ENCODE data around the gene ZFHX3. TPM values are rescaled to one million over a fixed set of nuclear protein-coding genes. Genes with fewer than 3 reads are reported as not detected.

ZFHX3 gene
- total RNA-seq, 1 donor from 2014 or later = 14.2 TPM

DNA sequence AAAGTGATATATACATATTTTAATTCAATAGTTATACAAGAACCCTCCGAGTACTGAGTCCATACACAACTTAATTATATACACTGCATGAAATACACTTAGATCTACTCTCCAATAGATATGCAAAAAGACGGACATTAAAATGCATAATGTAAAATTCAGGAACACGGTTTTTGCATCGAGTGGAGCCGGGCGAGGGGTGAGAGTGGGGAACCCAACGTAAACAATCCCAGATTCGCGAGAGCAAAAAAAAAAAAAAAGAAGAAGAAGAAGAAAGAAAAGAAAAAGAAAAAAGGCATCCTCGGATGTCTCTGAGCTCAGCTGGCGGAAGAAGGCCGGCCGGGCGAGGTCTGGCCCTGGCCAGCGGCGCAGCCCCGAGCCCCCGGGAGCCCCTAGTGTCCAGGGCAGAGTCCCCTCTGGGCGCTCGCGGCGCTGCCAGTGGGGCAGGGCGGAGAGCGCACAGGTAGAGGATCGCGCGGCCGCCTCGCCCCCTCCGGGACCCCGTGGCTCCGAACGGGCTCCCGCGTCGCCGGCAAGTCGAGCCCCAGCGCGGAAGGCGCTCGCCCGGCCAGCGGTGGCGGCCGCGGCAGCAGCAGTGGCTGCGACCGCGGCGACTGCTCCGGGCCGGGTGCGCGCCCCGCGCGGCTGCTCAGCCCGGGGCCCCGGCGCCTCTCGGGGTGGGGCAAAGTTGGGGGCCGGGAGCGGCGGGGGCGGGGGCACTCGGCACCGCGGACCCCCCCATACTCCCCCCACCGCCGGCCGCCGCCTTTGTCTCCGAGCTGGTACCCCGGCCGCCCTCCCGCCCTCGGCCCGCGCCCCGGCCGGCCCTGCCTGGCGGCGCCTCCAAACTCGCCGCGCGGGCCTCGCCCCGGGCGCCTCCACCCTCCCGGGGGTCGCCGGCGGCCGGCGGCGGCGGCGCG, 9.6 kb upstream of the ZFHX3 start:
- no peak for DNase-seq (ENCODE audit: low read depth)

DNA sequence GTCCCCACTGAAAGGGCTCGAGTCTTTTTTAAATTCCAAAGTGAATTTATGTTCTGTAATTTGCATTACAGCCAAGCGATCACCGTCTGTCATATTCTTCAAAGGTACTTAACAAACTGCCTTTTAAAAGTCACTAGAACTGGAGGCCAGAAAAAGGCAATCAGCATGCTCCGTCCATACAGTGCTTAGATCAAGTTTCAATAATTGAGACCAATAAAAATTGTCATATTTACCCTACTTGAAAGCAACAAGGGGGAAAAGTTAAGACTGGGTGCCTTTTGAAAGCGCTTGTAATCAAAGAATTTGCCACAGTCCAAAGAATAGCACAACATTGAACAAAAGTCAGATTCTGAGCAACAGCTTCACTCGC, 9.0 kb upstream of the ZFHX3 start:
- peak; percentile 11 for DNase-seq (ENCODE audit: low read depth)

DNA sequence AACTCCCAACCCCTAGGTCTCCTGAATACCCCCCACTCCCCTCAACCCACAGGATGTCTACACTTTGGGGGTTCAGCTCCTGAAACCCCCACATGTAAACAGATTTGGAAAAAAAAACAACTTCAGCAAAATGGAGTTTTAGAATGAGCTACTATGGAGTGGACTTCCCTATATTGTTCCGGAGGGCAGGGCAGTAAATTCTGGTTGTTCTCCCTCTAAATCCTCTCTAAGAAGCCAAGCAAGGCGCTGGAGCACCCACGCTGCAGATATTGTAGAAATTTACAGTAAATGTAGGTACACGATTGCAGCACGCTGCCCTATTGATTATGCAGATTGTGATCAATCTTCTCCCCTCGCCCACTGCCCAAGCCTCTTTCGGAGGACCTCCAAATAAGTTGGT, 8.5 kb upstream of the ZFHX3 start:
- DNase-seq (ENCODE audit: low read depth) = no peak

DNA sequence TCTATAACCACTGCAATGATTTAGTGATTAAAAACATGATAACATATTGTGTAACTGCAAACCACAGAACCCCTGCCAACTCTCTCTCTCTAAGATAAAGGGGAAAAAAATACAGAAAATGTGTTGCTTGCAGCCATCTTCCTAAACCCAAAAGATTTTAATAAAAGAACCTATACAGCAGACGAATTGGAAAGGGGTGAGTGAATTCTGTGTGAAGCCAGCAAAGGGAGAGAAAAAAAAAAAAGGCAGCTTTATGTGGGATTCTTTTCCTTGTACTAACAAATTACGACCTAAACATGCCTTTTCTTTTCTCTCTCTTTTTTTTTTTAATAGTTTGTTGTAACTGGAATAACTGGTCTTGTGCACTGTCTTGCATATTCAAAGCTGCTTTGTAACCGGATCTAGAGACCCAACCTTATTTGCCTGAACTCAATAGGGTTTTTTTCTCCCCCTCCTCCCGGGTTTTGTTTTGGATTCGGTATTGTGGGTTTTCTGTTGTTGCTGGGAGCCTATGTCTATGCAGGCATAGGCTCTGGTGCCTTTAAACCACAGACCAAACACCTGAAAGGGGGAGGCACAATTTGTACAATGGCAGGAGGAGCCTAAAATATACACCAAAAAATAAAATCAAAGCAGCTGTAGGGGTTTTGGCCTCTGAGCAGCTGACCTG, 7.0 kb upstream of the ZFHX3 start:
- DNase-seq (ENCODE audit: low read depth) = peak; percentile 66

DNA sequence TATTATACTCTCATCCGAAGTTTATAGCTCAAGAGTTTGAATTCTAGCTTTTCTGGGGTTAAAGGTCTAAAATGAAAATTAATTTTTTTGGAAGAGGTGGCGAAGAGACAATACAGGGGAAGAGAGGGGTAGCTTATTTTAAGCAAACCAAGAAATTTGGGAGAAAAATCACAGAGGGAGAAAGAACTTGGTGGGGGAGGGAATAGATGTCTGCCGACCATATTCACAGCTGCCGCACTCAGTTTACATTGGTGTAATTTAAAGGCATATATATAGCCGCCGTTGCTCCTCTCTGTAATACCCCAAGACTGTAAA, 6.5 kb upstream of the ZFHX3 start:
- DNase-seq (ENCODE audit: low read depth) = no peak

DNA sequence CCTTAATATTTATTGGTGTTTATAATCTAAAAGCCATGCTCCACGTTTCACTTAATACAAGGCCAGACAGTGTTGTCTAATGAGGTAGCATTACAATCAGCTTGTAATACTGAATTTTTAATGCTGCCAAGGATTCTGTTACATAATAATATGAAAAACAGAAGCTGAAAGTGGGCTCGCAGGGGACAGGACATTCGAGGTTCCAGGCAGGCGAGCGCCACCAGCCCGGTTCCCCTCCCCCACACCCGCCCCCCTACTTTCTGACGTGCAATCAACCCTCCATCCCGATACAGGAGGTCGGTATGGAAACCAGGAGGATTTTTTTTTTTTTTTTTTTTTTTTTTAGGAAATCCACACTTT, 6.2 kb upstream of the ZFHX3 start:
- no peak for DNase-seq (ENCODE audit: low read depth)

DNA sequence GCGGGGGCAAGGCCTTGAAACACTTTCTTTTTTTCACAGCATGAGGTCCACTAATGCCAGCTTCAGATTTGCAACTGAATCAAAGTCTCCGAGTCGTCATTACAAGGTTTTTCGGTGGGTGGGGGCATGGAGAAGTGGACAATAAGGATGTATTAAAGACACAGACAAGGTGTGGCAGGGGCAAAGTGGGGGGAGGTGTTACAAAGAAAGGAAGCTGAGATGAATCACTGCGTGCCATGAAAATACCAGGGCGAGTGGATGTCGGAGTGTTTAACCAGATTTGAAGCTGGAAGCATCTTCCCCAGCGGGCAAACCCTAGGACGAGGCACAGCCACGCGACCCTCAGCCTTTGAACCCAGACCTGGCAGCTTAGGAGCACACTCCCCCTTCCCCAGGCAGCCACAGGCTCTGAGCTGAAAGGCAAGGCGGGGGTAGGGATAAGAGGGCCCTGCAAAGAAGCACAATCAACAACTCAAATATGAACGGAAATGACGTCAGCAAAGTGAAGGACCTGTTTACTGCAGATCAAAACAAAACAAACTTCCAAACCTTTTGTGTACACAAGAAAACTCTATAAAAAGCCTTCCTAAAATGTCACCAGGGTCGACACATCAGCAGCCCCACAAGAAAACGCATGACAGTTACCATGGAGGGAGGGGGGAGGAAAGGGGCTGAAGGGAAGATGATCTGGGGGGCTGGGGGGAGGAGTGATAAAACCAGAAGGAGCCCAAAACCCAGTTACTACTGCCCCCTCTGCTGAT, 5.6 kb upstream of the ZFHX3 start:
- peak; percentile 74 for DNase-seq (ENCODE audit: low read depth)

DNA sequence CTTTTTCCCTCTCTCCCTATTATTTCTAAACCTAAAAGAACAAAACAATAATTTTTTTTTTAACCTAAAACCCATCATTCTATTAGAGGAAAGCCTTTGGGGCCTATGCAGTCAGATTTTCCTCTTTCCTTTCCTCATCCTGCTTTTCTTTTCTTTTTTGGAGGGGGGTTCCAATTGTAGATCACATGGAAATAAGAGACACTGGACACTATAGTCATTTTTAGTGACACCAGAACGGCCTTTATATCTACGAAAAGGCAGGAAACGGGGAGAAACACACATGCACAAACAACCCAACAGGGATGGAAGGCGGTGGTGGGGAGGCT, 5.1 kb upstream of the ZFHX3 start:
- no peak for DNase-seq (ENCODE audit: low read depth)

DNA sequence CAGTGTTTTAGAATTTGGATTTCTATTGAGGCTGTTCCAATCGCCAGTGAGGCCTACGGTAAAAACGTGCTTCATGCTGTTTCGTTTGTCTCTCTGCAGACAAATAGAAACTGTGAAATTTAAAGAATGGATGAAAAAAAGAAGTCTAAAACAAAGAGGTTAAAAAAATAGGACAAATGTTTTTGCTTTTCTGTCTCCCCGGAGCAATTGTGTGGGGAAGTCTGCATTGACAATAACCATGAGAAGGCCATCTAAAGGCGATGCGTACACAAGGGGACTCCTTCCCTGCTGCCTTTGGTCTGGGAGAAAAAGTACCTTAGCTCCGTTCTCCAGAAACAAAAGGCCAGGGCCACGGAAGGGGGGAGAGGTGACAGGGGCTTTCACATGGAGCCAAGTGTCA, 4.6 kb upstream of the ZFHX3 start:
- DNase-seq (ENCODE audit: low read depth) = no peak

DNA sequence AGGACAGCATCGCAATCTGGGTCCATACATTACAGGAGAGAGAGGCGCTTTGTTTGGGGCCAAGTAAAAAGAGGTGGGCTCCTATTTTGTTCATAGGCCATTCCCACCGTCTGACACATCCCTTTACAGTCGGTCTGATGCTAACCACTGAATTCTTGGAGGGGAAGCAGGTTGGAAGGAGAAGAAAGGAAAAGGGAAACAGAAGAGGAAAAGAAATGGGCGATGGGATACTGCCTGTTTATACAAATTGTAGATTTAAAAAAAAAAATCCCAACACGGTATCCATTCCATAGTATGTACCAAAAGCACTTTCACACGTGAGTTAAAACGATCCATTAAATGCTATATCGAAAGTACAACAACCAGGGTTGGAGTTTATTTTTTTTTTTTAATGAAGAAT, 4.0 kb upstream of the ZFHX3 start:
- no peak for DNase-seq (ENCODE audit: low read depth)

DNA sequence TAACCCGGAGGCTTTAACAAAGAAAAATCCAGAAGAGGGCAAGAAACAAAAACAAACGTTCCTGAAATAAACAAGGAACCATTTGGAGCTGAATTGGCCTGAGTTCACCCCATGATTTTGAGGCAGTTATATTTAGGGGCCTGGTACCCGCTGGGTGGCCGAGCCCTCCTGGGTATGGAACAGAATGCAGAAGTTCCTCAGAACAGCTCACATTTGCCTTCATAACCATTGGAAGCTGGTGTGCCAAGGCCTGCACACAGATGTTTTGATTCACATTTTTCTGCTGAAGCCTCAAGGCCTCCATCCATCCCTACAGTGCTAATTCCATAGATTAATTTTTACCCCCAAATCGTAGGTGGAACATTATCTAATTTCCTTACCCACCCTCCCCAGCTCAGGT, 3.3 kb upstream of the ZFHX3 start:
- no peak for DNase-seq (ENCODE audit: low read depth)

DNA sequence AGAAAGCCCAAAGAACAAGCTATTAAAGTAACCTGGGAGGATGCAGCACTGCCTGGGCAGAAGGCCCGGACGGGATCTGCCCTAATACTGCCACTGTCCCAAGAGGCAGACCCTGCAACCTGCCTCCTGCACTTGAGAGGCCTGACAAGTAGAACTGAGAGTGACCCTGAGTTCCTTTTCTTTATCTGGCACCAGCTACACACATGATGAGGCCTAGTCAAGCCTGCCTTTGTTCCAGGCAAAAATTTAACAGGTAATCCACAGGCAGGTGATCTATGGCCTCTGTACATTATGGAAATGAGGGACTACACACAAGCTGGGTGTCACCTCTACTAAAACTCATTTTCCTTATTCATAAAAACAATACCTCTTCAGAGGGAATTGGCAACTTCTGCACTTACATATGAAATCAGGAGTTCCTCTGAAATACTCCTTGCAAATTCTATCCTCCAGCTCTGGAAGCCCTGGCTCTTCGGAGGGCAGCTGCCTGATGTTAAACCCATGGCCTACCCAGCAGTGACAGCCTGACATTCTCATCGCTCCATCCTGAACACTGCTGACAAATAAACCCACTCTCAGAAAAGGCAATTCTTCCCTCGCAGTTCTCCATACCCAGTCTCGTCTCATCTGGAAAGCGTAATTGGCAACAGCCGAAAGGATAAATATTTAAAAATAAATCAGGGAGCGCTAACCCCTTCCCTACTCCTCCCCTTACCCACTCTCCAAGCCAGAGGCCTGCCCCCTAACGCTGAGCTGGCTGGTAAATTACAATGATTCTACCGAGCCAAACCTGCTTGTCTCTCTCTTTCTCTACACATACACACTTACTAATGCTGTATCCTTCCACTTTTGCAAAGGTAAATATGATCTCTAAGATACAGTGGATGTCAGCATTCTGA, 2.5 kb upstream of the ZFHX3 start:
- no peak for DNase-seq (ENCODE audit: low read depth)

DNA sequence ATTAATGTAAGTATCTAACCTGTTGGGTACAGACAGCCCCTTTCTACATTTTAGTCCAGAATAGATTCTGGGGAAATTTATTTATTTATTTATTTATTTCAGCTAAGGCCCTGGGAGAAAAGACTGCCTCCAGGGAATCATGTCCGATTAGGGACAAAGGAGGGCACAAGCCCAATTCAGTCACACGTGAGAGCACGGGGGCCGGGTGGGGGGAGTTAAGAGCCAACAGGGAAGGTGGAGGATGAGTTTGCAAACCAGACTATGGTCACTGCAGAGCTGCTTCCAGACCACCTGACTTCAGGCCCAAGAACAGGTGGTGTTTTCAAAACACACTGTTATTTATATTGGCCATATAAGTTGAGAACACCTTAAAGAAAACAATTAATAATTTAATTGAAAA, 1.6 kb upstream of the ZFHX3 start:
- no peak for DNase-seq (ENCODE audit: low read depth)

DNA sequence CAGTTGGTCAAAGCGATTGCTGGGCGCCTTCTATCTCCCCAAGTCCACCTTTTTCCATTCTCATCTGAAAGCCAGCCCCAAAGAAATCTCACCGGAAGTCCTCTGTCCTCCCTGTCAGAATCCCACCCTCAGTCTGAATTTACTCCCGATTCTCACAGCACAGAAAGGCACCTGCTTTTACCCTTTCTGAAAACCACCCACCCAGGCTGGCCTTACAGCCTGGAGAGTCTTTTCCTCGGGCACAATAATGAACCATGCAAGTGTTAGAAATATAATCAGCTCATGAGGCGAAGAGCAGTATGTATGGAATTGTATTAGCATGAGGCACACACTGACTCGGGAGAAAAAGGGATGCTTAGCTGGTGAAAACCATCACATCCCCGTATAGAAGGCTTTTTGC, 1.2 kb upstream of the ZFHX3 start:
- no peak for DNase-seq (ENCODE audit: low read depth)

DNA sequence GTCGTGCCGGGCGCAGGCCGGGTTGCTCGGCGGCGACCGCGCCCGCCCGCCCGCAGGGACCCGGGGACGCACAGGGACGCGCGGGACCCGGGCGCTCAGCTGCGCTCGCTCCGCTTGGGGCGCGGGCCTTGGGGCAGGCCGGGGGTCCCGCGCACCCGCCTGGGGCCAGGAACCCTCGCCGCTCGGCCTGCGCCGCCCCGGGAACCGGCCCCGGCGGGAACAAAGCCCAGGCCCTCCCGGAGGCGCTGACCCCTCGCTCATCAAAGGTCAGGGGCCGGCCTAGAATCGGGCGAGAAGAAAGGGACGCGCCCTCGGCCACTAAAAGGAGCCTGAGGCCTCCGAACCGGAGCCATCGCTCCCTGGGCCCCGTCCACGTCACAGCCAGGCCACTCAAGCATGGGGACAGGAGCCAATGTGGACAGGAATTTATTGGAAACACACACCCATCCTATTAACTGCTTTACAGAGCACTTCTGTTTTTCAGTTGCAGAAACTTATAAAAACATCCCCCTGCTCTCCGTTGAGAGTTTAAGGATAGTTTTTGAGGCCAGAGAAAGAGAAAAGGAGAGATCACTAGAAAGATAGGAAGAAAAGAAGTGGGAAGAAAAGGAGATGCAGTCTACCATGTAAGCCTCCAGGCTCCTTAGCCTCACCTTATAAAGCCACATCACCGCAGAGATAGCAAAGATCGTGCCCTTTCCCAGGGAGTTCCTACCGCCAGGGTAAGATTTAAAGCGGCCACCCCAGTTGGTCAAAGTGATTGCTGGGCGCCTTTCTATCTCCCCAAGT, 558 bp upstream of the ZFHX3 start:
- no peak for DNase-seq (ENCODE audit: low read depth)

DNA sequence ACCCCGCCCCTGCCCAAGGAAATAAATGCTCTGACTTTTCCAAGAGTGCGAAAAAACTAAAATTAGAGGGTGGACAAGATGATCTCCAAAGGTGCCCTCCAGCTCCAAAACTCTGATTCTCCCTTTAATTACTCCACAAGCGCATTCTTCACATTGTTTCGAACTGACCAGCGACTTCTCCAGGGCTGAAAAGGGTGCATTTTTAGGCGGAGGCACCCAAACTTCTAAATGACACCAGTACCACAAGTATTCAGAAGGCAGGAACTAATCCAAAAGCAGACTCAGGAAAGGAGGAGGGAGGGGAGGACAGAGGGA, 750 bp downstream of the ZFHX3 start:
- no peak for DNase-seq (ENCODE audit: low read depth)

DNA sequence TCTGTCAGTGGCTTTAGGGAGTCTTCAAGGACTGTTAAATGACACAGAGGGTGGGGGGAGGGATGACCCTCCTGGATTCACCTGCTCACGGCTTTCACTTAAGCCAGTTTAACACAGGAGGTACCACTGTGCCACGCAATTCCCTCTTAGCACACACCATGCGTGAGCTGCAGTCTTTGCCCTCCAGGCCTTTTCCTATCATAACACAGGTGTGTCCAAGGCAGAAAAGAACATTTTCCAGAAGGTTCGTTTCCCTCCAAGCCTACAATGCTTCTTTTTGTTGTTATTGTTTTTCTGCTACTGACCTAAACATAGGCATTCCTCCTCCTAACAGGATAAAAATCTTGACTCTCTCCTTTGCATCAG, 1.1 kb downstream of the ZFHX3 start:
- no peak for DNase-seq (ENCODE audit: low read depth)

DNA sequence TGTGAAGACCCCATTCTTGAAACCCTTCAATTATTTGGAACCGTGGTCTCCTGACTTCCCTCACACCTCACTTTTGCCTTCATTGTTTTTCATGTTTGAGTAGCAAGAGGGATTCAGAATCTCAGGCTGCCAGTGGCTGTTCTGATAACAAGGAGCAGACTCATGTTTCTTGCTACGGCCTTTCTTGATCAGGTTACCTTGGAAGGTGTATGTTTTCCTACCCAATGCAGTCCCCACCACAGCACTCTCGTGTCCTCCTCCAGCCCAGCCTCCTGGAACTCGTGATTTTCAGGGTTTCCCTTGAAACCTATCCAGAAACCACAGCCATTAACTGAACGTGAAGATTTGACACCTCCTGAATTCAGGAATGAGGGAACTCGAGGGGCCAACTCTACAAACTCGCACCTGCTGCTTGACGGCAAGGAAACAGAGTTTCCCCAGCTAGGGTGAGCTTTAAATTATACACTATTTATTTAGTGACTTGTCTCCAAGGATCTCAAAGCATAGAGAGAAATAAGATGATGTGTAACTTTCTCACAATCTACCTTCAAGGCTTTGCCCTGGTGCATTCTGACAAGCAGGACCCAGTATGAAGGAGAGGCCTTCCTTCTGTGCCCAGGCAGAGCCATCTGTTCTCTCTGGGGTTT, 1.6 kb downstream of the ZFHX3 start:
- DNase-seq (ENCODE audit: low read depth) = no peak

DNA sequence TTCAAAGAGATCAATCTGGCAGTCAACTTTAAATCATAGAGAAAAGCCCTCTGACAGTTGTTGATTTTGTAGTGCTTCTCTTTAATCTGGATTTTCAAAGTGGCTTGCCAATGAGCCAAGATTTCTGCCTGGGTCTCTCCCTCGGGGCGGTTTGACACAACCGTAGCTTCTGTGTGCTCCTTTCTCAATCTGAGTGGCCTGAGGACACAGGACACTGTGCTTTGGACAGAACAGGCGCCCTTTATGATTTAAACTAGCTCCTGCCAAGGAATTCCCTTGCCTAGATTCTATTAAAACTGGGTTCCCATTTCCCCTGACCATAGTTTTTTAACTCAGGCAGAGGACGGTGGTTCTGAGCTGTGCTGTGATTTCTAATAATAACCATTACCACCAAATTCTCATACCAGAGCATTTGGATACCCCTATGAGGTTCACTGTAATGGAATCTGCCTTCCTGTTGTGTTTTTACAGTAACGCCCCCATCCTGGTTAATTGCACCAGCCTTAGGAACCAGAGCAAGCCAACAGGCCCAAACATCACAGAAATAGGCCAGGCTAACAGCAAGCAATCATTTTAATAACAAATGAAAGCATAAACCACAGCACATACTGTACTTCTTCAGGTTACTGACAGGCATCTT, 4.0 kb downstream of the ZFHX3 start:
- no peak for DNase-seq (ENCODE audit: low read depth)

DNA sequence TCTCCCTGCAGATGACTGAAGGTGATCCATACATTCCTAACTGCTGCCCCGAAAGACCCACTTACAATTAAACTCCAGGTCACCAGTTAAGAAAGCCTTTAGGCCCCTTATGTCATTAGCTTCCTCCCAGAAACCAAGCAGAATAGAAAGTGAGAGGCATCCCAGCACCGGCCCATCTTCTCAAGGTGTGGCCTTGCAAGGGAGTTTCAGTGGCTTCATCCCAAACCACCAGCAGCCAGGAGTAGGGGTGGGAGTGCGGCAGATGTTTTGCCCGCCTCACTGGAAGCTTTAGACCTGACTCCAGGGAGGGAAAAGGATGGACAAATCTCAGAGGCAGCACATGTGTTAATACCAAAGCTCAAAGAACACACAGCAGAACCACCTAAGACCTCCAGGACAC, 5.1 kb downstream of the ZFHX3 start:
- DNase-seq (ENCODE audit: low read depth) = no peak

DNA sequence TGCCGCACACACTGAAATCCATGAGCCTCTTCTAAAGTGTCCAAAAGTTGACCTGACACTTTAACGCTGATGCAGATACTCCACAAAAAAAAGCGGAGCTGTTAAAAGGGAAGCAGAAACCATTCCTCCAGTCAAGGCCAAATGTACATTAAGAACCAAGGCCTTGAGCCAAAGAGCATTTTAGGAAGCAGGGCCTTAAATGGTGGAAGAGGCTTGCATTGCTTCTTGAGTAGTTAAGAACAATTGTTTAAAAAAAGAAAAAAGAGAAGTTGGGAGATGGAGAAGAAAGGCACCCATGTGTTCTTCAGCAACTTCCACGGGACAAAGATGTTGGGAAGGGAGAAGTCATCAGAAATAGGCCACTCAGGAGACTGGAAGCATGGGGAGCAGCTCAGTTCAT, 6.3 kb downstream of the ZFHX3 start:
- DNase-seq (ENCODE audit: low read depth) = no peak
